HG03280 (cell line): ENCODE measurements around the gene CNPY1.

Experiments
- ATAC-seq: cut with Tn5 transposase; IDR thresholded peaks from one replicate; pipeline ENCODE4 v1.9.1; 2021; ENCODE audit warnings: mild to moderate bottlenecking, moderate library complexity; ENCODE audit not compliant: unreplicated experiment

The CNPY1 gene

GRCh38 chr7:155490697-155491628 lies 55.4 kb downstream of the CNPY1 start:
- ATAC-seq = peak; percentile 96

GRCh38 chr7:155489862-155490696 lies 56.3 kb downstream of the CNPY1 start:
- ATAC-seq = peak; percentile 35

GRCh38 chr7:155489158-155489840 lies 57.1 kb downstream of the CNPY1 start:
- ATAC-seq = no peak

- no peak for ATAC-seq
Observed at GRCh38 chr7:155488483-155489127, 57.8 kb downstream of the CNPY1 start.

- ATAC-seq = no peak
Observed at GRCh38 chr7:155487509-155488482, 58.6 kb downstream of the CNPY1 start.

GRCh38 chr7:155486783-155487508 lies 59.4 kb downstream of the CNPY1 start:
- ATAC-seq = no peak

- no peak for ATAC-seq
Observed at GRCh38 chr7:155484483-155485399, 61.6 kb downstream of the CNPY1 start.

- ATAC-seq = no peak
Observed at GRCh38 chr7:155483868-155484325, 62.5 kb downstream of the CNPY1 start.

GRCh38 chr7:155483245-155483644 lies 63.1 kb downstream of the CNPY1 start:
- ATAC-seq = no peak

- ATAC-seq = no peak
Observed at GRCh38 chr7:155482511-155483183, 63.7 kb downstream of the CNPY1 start.

- ATAC-seq = no peak
Observed at GRCh38 chr7:155481764-155482163, 64.6 kb downstream of the CNPY1 start.

GRCh38 chr7:155477476-155477875 lies 68.9 kb downstream of the CNPY1 start:
- ATAC-seq = peak; percentile 87

GRCh38 chr7:155471718-155472117 lies 74.6 kb downstream of the CNPY1 start:
- ATAC-seq = no peak

- no peak for ATAC-seq
Observed at GRCh38 chr7:155470686-155471638, 75.4 kb downstream of the CNPY1 start.

- no peak for ATAC-seq
Observed at GRCh38 chr7:155470186-155470487, 76.2 kb downstream of the CNPY1 start.
